AG04449 (cell line): Measurements from ENCODE around the gene CST7.

Experiments
- CTCF ChIA-PET: fragments of 350-600 bp; formaldehyde crosslinking; extraction: SDS; loops from one replicate; lab custom pipeline; 2021; ENCODE audit warnings: antibody characterized with exemption; lab: Yijun Ruan, JAX
- POLR2A ChIA-PET: fragments of 400-600, 350-600 bp; formaldehyde crosslinking; extraction: SDS; loops from one replicate; lab custom pipeline; 2020; ENCODE audit warnings: antibody characterized with exemption, inconsistent platforms; lab: Yijun Ruan, JAX
- DNase-seq: peaks from one replicate; pipeline ENCODE4 v3.0.0-alpha.2; 2010; ENCODE audit warnings: low read depth, low spot score
- H3K4me3 ChIP-seq: 2 replicates; pipeline ENCODE4 v1.5.1; 2011; ENCODE audit warnings: low read depth, mild to moderate bottlenecking, control low read depth, low read length
- TF ChIP-seq, protein P1 (sequence below): IDR thresholded peaks from one replicate; pipeline ENCODE4 v1.5.1; 2011; ENCODE audit warnings: mild to moderate bottlenecking, moderate library complexity, low read length, control low read depth, inconsistent platforms; ENCODE audit not compliant: insufficient read depth; ENCODE audit errors: missing control alignments

Gene CST7

GRCh38 chr20:24969186-24970029 lies 20.3 kb downstream of the CST7 start:
- TF ChIP-seq, protein P1, sequence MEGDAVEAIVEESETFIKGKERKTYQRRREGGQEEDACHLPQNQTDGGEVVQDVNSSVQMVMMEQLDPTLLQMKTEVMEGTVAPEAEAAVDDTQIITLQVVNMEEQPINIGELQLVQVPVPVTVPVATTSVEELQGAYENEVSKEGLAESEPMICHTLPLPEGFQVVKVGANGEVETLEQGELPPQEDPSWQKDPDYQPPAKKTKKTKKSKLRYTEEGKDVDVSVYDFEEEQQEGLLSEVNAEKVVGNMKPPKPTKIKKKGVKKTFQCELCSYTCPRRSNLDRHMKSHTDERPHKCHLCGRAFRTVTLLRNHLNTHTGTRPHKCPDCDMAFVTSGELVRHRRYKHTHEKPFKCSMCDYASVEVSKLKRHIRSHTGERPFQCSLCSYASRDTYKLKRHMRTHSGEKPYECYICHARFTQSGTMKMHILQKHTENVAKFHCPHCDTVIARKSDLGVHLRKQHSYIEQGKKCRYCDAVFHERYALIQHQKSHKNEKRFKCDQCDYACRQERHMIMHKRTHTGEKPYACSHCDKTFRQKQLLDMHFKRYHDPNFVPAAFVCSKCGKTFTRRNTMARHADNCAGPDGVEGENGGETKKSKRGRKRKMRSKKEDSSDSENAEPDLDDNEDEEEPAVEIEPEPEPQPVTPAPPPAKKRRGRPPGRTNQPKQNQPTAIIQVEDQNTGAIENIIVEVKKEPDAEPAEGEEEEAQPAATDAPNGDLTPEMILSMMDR, result no peak
- DNase-seq, result no peak
- ChIA-PET POLR2A (no interaction called here), CTCF (no interaction called here)
- no peak overlapping the region for H3K4me3 ChIP-seq

DNA sequence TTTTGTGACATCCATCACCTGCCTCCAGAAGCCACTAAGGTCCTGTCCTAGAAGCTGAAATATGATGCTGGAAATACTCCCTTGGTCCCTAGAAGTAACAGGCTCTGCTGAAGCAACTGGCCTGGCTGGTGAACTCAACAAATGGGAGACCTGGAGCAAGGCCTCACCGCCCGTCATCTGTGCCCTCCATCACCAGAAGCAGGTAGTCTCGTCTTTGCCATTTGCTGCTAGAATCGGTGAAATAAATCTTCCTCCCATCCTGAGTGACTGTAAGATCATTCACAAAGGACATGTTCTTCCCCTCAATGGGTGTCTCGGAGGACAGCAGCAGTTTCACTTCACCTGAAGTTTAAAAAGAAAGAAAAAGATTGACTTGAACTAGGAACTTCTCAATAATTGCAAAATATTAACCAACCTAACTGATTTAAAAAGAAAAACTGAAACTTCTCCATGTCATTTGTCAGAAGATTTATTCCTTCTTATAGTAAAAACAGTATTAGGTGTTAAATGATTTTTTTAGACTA lies 21.0 kb downstream of the CST7 start:
- TF ChIP-seq, protein P1, result no peak
- CTCF ChIA-PET, result no interaction called here
- DNase-seq, result no peak
- POLR2A ChIA-PET, result no interaction called here
- H3K4me3 ChIP-seq, result no peak overlapping the region

- H3K4me3 ChIP-seq, result no peak overlapping the region
- no peak for DNase-seq
- ChIA-PET CTCF (no interaction called here), POLR2A (no interaction called here)
- TF ChIP-seq, protein P1, result no peak
Observed at GRCh38 chr20:24970754-24971153, 21.7 kb downstream of the CST7 start.

DNA sequence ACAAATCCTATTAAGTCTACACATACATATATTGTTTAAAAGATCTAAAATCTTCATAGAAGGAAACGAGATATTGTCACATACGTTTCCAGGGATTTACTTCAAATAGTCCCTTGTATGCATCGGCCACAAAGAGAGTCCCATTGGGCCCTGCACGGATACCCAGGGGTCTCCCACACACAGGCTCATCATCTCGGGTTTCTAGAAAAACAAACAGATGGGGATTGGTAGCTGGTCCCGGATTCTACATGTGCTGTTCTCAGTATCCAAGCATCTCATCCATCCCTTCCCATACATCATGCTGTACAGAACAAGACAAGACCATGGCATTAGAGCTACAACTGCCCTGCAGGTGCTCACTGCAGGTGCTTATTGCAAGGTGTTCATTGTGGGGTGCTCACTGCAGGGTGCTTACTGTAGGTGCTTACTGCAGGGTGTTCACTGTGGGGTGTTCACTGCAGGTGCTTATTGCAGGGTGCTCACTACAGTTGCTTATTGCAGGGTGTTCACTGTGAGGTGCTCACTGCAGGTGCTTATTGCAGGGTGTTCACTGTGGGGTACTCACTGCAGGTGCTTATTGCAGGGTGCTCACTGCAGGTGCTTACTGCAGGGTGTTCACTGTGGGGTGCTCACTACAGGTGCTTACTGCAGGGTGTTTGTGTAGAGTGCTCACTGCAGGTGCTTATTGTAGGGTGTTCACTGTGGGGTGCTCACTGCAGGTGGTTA lies 22.5 kb downstream of the CST7 start:
- DNase-seq, result no peak
- TF ChIP-seq, protein P1, result no peak
- H3K4me3 ChIP-seq, result no peak overlapping the region
- POLR2A ChIA-PET, result no interaction called here
- CTCF ChIA-PET, result no interaction called here

DNA sequence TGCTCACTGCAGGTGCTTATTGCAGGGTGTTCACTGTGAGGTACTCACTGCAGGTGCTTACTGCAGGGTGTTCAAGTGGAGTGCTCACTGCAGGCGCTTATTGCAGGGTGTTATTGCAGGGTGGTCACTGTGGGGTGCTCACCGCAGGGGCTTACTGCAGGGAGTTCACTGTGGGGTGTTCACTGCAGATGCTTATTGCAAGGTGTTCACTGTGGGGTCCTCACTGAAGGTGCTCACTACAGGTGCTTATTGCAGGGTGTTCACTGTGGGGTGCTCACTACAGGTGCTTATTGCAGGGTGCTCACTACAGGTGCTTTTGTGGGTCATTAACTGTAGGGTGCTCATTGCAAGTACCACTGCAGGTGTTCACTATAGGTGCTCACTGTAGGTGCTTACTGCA lies 23.3 kb downstream of the CST7 start:
- TF ChIP-seq, protein P1, result no peak
- ChIA-PET CTCF (no interaction called here), POLR2A (no interaction called here)
- no peak overlapping the region for H3K4me3 ChIP-seq
- no peak for DNase-seq

DNA sequence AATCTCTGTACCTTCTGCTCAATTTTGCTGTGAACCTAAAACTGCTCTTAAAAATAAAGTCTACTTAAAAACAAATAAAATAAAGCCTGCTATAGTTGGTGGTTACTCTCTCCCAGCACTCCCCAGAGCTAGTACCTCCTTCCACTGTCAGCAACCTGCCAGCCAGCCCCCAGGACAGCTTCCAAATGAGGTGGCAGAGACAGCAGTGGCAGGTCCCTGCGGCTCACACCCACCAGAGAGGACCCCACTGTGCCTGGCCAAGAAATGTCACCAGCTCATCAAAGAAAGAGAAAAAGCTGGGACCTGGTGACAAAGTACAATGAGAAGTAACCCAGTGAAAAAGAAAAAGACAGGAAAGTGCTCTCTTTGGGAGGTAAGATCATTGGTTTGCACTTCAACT lies 28.3 kb downstream of the CST7 start:
- DNase-seq, result no peak
- ChIA-PET CTCF (interaction anchor here (1.0 to 1.4 kb wide), 2 partner anchors 16 to 88 kb away, joined by 3 to 5 read pairs; no protein-coding TSS in a partner anchor), POLR2A (no interaction called here)
- no peak overlapping the region for H3K4me3 ChIP-seq
- TF ChIP-seq, protein P1, result no peak
